Measurements from ENCODE around the gene MYMK.
"Not testable (repeated sequence)": the region's sequence is repeated elsewhere in the genome, so short reads cannot be mapped to it uniquely, and the experiment has no call there.

Gene MYMK

GRCh38 chr9:133524679-133525228, at the start of gene MYMK:
MYMK (minus strand) TSS chr9:133524959; CDS start chr9:133524844, 115 bp downstream.
- no peak for DNase-seq

- no peak for DNase-seq
Measured at GRCh38 chr9:133573791-133574515, 49.2 kb upstream of the MYMK start.

DNA sequence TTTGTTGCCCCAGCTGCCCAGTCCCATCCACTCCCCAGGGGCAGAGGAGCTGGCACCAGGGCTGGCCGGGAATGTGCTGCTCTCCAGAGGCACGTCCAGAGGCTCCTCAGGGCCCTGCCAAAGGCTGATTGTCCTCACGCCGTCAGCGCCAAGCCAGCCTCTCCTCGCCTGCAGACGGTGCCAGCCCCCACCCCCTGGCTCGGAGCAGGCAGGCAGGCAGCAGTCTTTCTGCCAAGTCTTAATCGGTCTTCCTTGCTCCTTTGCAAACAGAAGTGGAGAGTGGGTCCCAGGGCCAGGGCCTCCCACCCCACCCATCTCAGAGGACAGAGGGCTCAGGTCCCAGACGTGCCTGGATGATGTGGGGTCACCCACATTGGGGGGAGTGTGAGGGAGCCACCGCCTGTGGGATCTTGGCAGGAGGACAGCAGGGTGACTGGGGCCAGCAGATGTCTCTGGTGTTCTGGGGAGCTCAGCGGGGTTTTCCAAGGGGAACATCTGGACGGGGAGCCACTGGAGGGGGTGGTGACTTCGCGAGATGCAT, 48.1 kb upstream of the MYMK start:
- DNase-seq = no peak

- DNase-seq = no peak
Measured at GRCh38 chr9:133571896-133572595, 47.3 kb upstream of the MYMK start.

GRCh38 chr9:133571391-133571890, 46.7 kb upstream of the MYMK start:
- DNase-seq = no peak

- DNase-seq = no peak
Measured at GRCh38 chr9:133570691-133571080, 45.9 kb upstream of the MYMK start.

DNA sequence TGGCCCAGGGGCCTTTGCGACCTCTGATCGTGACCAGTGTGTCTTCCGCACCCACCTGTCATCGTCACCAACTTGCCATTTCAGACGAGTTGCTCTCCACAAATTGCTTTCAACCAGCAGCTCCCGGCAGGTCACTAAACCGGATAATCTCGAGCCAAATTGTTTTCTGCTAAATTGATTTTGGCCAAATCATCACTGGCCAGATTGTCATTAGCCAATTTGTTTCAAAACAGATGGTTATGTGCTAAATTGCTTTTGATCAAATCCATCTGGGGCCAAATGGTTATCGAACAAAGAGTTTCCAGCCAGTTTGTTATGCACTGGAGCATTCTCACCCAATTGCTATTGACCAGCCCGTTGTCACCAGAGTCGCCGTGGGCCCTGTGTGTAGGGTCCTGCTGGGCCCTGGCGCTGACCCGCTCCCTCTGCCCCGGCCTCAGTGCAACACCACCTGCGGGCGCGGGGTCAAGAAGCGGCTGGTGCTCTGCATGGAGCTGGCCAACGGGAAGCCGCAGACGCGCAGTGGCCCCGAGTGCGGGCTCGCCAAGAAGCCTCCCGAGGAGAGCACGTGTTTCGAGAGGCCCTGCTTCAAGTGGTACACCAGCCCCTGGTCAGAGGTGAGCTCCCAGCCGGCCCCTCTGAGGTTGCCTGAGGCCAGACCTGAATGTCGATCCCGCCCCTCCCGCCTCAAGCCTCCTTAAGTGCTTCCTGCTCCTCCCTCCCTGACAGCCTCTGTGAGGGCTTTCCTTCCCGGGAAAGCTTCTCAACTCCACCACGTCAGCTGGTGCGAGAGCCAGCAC, 45.3 kb upstream of the MYMK start:
- no peak for DNase-seq

DNA sequence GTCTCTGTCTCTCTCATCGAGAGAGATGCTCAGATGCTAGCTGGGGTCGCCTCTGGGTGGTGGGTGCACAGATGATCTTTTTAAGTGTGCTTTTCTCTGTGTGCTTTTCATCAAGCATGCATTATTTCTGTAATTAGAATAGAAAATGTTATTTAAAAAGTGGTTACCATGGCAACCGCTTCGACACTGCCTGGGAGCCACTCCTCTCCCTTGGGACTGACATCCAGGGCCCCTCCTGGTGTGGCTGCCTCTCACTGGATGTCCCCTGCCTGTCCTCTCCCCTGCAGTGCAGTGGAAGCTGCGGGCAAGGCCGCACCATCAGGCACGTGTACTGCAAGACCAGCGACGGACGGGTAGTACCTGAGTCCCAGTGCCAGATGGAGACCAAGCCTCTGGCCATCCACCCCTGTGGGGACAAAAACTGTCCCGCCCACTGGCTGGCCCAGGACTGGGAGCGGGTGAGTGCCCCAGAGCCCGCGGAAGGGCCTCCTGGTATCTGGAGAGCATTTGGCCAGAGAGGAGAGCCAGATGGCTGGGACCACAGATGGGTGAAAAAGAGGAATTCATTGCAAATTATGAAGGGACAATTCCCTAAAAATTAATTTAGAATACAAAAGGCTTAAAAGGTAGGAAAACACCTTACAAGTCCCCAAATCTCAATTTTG, 44.5 kb upstream of the MYMK start:
- no peak for DNase-seq

DNA sequence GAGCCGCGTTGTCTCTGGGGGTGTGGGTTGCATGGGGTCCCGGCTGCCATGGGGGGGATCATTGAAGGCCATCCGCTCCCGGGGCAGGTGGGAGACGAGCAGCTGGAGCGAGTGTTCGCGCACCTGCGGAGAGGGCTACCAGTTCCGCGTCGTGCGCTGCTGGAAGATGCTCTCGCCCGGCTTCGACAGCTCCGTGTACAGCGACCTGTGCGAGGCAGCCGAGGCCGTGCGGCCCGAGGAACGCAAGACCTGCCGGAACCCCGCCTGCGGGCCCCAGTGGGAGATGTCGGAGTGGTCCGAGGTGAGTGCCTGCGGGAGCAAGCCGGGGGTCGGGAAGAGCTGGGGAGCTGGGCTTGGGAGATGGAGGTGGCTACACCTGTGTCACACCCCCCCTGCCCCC, 43.4 kb upstream of the MYMK start:
- no peak for DNase-seq

GRCh38 chr9:133566817-133567216, 42.1 kb upstream of the MYMK start:
- no peak for DNase-seq

DNA sequence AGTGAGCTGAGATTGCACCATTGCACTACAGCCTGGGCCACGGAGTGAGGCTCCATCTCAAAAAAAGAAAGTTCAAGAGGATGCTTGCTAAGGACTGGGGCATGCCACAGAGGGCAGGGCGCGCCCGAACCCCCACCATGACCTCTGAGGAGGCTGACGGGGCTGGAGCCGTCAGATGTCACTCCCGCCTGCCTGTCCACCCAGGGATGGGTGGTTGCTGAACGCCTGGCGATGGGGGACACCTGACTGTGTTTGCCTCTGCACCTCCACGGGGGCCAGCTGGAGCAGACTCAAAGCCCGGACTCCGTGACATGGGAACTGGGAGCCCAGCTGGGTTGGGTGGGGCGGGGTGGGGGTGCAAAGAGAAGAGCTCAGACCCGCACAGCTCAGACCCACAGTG, 41.6 kb upstream of the MYMK start:
- no peak for DNase-seq

- DNase-seq = no peak
Measured at GRCh38 chr9:133564451-133565116, 39.8 kb upstream of the MYMK start.

GRCh38 chr9:133563814-133564213, 39.1 kb upstream of the MYMK start:
- DNase-seq = not testable (repeated sequence)

GRCh38 chr9:133563291-133563796, 38.6 kb upstream of the MYMK start:
- no peak for DNase-seq

- DNase-seq = no peak
Measured at GRCh38 chr9:133562611-133563290, 38.0 kb upstream of the MYMK start.

- DNase-seq = no peak
Measured at GRCh38 chr9:133561976-133562554, 37.3 kb upstream of the MYMK start.

- DNase-seq = no peak
Measured at GRCh38 chr9:133560944-133561343, 36.2 kb upstream of the MYMK start.

GRCh38 chr9:133560311-133560710, 35.6 kb upstream of the MYMK start:
- no peak for DNase-seq

- DNase-seq = no peak
Measured at GRCh38 chr9:133558191-133559126, 33.7 kb upstream of the MYMK start.

All from SIG-M5 (cell line).